GM19023 (cell line): ENCODE results near the gene RAI1.

ENCODE experiments used
- ATAC-seq: cut with Tn5 transposase; IDR thresholded peaks from one replicate; pipeline ENCODE4 v1.9.1; 2021; ENCODE audit warnings: mild to moderate bottlenecking, moderate library complexity; ENCODE audit not compliant: unreplicated experiment

Gene RAI1

DNA sequence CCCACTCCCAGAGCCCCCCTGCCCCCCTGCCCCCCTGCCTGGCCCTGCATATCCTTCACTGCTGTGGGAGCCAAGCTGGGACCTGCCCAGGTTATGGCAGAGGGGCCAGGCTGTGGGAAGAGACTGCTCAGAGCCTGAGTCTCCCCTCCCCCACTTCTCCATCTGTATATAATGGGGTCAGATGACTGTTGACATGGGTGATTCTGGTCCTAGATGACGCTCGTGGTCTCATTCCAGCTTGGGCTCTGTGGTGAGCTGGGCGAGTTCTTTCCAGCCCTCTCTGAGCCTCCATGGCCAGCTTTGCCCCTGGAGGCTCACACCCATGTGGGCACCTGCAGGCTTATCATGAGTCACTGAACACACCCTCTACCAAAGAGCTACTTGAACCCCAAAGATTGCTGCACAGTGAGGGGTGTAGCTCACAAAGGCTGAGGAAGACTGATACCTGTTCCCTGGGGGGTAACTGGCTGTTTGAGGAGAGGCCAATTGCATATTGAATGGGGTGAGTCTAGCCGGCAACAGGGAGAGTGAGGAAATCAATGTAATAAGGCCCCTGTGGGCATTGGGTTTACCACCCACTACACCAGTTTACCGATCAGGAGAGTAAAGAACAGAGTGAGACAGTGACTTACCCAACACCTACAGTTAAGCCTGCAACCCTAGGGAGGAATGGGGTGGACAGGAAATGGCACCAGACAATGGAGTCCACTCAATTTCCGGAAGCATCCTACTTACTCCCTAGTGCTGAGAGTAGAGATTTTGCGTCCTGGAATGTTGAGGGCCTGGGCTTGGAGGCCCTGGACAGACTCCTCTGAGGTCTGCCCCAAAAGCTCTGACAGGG lies 159.7 kb downstream of the RAI1 start:
- no peak for ATAC-seq

DNA sequence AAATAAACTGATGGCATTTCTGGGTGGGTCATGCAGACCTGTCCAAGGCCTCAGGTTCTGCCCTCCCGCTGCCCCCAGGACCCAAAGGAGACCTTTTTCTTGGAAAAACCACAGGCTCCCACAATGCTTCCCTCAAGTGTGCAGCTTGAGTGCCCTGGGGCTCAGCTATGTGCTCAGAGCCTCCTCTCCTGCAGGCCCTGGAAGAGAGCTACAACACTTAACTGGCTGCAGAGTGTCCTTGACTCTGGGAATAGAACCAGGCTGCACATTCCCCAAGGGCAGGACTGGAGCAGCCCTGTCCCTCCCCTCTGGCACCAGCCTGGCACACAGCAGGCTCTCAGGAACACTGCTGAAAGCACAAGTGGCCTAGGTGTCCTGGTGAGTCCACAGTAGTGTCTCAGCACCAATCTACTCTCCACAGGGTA lies 160.4 kb downstream of the RAI1 start:
- no peak for ATAC-seq

DNA sequence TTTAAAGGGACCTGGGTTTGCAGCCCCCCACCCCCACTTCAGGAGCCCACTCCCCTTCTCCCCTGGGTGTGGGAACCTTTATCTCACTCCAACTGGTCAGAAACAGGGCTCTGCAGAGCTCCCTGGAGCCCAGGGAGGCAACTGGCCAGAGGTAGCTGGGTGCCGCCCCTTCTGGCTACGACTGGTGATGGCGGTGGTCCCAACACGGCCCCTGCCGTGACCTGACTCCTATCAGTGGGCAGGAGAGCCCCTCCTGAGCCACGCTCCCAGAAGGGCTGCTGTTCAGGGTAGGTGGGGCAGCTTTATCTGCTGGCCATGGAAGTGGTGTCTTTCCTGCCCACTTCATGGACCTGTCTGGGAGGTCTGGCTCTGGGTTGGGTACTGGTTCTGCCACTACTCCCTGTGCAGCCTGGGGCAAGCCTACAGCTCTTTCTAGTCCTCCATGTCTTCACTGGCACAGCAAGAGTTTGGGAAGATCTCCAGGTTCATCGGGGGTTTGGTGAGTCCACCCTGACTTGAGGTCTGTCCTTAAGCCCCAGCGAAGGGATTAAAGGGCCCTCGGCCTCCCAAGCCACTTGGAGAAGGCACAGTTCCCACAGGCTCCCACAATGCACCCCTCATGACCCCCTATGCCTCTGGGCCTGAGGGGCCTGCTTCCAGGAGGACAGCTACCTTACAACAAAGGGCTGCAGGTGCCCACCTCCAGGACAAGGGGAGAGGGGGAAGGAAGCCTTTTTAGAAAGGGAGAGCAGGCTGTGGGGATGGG lies 161.0 kb downstream of the RAI1 start:
- no peak for ATAC-seq

DNA sequence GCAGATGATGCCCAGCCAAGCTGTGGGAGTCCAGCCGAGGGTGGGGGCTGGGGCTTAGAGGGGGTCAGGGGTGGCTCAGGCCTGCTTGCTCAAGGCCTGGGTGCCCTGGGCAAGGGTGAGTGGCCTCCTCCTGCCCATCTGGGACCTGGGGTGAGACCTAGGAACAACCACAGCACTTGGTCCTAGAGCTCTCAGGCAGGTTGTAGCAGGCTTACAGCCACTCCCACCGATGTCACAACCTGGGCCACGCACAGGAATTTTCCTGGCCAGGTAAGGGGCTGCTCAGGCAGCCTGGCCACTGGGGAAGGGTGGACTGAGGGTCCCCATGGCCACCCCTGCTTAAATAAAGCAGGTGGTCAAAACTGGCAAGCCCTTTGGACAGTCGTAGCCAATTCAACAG lies 161.8 kb downstream of the RAI1 start:
- ATAC-seq: no peak

DNA sequence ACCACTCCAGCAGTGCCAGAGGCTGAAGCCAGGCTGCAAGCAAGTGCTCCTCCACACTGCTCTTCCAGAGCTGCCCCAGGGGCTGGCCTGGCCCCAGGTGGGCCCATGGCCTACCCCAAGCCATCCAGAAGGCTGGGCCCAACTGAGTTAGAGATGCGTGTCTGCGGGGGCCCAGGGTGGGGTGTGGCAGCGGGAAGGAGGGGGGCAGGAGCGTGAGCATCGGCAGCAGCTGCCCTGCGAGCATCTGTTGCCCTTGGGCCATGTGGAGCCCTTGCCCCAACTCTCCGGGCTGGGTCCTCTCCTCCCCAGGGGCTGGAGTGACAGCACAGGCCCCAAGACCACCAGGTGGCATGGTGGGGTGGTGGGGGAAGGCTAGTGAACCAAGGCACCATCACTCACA lies 162.8 kb downstream of the RAI1 start:
- no peak for ATAC-seq

DNA sequence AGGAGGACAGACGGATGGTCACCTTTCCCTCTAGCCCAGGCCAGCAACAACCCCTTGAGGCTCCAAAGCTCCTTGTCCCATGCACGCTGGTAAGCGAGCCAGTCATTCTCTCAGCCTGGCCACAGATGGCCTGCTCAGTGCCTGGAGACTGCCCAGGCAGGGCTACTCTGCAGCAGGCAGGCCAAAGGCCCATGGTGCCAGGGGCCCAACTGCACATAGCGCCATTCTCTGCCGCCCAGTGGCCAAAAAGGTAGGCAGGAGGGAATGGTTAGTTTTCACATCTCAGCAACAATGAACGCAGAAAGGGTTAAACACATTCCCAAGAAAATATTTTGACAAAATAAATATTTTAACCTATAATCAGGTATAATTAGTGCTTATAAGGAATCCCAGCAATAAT lies 163.2 kb downstream of the RAI1 start:
- no peak for ATAC-seq

DNA sequence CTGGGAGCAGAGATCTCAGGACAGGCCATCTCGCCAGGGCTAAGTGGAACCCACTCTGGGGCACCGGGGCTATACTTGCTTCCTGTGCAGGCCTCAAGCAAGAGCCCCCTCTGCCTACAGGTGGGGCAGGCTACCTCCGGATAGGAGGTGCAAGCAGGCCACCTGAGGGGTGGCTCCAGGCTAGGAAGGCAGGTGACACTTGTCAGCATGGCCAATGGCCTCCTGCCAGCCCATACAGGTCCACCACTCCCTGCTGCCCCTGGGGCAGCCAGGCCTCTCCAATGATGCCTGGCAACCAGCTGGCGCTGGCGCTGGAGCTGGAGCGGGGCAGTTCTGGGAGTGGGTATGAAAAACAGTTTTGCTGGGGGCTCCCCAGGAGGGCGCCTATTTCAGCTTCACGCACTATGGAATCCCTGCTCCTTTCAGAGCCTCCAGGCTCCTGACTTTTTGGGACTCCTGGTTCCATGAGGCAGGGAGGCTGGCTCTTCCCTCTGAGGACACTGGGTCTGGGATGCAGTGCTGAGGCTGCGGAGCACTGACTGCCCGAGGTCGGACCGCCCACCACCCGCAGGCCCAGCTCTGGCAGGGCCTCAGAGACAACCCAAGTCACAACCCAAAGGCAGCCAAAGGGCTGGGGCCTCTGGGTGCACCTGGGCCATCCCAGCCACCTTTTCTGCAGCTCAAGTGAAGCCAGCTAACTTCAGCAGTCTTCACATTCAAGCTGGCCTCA lies 164.0 kb downstream of the RAI1 start:
- no peak for ATAC-seq

DNA sequence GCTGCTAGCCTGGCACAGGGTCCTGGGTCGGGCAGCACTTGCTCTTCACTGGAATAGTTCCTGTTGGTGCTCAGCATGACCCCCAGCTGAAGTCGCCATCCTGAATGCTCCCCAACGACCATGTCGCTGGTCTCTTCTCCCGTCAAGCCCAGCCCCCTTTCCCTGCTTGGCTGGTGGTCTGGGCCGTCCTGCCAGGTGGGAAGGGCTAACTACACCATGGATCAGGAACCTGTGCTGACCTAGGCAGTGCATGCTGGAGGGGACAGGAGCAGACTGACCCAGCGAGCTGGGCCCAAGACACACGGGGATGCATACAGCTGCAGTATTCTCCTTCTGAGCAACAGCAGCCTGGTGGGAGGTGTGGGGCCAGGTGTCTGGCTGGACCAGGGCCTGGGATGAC lies 164.7 kb downstream of the RAI1 start:
- no peak for ATAC-seq

DNA sequence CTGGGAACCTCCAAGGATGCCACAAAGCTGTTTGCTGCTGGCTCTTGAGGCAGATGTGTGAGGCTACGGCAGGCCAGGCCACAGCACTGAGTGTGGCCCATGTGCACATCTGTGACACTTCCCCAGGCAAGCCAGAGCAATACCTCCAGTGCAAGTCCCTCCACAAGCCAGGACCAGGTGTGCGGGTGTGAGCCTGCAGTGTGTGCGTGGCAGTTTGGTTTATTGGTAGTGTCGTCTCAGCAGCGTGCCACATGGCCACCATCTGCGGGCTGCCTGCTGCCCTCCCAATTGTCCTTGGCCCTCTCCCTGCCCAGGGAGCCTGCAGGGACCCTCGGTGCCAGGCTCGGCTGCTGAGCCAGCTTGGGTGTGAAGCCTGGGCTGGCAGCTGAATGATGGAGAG lies 165.4 kb downstream of the RAI1 start:
- ATAC-seq: no peak

DNA sequence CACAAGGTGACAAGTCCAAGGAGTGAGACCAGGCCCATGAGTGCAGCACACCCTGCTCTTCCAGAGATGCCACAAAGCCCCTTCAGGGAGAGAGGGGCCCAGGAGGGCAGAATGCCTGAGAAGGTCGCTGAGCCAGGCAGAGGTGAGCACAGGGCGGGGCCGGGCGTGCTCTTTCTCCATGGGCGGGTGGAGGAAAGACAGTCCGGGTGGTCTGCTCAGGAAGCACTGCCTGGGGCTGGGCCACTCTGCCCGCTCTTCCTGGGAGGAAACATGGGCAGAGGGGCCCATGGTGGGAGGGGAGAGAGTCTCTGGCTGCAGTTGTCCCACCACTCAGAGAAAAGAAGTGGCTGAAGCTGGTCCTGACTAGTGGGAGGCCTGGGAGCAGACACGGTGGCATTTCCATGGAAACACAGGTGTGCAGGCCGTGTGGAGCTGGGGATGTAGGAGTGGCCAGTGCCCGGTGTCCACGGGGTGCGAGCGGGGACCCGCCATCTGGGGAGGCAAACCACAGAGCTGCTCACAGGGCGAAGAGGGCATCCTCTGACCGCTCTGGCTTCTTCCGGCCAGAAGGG lies 165.9 kb downstream of the RAI1 start:
- no peak for ATAC-seq

DNA sequence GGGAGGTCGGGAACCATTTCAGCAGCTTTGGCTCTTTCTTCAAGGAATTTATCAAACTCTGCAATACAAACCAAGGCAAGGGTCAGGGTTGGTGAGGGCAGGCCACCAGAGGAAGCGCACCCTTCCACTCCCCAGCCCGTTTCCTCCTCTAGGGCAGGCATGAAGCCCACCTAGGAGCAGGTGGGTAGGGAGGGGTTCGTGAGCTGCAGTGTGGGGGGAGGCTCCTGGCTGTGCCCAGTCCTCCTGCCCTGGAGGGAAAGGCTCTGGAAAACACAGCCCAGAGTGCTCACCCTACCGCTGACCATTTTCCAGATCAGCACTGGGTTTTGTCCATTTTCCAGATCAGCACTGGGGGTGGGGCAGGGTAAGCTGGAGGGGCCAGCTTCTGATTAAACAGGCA lies 166.5 kb downstream of the RAI1 start:
- ATAC-seq: no peak

DNA sequence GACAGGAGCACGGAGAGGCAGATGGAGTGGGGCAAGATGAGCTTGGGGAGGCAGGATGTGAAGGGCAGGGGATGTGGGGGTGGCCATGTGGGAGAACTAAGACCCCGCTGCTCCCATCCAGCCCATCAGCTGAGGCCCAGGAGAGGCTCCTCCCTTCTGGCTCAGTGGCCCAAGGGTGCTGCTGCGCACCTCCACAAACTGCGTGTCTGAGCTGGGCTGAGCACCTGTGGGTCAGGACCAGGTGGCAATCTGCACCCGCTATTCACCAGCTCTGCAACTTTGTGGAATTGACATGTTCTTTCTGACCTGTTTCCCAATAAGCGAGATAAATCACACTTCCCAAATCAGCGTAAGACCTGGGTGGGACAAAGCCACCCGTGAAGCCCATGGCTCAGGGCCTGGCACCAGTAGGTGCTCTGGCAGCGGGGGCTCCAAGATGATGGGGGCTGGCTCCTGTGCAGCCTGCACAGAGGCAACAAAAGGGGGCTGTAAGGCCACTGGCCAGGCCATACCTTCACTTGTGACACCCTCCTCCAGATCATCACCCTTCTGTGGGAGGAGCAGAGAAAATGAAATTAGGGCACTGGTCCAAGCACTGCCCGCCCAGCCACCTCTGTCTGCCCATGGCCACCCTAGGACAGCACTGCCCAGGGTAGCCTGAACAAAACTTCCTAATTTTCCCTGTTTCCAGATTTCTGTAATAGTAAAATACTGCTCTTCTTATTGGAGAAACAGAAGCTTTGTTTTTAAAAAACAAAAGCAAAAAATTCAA lies 167.2 kb downstream of the RAI1 start:
- no peak for ATAC-seq

DNA sequence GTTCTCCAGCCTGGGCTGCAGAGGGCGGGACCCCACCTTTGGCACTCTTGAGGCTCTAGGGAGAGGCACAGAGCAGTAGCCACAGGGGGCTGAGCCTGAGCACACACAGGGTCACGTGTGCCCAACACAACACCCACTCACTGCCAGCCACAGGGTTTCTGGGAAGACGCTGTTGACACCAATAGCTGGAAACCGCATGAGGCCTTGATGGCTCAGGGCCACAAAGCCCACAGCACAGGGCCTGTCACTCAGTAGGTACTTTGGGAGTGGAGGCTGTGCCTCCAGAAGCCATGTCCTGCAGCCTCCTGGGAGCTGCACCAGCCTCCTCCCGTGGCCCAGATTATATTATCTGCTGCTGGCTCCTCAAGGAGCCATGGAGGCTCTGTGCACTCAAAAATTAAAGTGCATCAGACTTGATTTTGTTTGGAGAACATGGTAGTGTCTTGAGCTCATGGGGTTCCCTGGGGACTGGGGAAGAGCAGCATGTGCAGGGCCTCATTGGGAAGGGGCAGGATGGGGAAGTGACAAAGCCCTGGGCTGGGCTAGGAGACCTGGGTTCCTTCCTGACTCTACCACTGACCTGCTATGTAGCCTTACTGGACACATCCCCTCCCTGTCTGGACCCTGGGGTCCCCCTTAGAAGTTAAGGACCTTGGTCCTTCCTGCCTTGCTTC lies 168.0 kb downstream of the RAI1 start:
- ATAC-seq: no peak

DNA sequence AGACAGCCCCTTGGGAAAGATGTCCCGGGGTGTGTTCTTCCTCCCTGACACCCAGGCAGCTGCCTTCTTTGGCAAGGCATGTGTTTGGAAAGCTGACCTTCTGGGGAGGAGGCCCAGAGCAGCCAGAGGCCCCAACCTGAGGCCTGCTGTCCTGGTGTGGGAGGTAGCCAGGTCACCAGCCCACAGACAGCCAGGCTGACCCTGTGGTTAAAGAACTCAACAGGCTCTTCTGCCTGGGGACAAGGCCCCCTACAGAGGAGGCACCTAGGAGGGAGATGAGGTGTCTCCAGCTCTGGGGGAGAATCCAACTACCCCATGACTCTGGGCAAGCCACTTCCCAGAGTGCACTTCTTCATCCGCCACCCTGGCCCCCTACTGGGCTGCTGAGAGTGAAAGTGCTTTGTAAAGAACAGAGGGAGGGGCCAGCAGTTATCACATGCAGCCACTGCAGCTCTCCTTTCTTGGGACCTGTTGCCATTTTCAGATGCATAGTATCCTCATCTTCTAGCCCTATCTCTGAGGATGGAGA lies 168.7 kb downstream of the RAI1 start:
- ATAC-seq: no peak

DNA sequence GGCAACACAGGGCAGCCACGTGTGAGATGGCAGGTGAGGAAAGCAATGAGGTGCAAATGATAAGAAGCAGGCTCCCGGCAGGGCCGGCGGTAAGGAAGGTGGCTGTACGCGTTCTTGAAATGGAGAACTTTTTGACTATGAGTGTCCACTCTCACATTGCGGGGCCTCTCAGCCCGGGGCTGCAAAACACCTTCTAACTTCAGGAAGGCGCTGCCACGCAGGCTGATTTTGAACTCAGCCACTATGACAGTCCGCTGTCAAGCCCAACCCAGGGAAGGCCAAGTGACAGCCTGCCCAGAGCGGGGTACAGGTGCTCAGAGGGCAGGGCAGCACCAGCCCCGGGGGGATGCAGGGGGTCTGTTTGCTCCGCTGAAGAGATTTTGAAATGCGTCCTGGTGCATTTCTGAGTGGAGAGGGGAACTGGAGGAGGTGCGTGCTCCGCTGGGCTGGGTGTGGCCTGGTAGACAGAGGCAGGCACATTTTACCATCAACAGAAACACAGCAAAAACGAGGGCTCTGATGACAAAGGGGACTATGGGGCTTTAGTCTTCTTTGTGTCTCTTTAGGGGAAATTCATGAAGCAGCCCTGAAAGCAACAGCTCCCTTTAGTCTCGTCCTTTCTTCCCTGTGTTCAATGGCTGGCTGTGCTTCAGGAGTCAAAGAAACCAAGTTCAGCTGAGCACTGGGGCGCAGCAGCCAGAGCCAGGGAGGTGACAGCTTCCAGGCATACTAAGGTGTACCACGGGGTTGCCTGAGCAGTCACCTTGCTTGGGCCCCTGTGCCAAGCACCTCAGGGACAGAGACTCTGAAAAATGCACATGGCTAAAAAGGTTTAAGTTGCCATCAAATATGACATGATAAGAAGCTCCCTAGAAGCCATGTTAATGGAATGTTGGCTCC lies 170.1 kb downstream of the RAI1 start:
- ATAC-seq: no peak

DNA sequence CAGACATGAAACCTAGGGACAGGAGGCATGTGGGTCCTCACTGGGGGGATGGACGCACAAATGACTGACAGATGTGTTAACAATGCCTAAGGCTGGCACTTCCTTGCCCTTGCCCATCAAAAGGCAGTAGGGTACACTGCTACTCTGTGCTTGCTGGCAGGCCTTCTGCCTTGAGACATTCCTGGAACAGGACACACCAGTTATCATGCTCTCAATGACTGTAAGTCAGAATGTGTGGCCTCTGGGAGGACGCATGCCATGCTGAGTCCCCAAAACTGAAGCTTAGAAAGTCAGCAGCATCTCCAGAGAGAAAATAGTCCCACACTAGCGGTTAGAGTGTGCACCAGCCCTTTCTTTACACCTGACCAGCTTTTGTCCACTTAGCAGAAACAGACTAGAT lies 171.7 kb downstream of the RAI1 start:
- ATAC-seq: no peak

DNA sequence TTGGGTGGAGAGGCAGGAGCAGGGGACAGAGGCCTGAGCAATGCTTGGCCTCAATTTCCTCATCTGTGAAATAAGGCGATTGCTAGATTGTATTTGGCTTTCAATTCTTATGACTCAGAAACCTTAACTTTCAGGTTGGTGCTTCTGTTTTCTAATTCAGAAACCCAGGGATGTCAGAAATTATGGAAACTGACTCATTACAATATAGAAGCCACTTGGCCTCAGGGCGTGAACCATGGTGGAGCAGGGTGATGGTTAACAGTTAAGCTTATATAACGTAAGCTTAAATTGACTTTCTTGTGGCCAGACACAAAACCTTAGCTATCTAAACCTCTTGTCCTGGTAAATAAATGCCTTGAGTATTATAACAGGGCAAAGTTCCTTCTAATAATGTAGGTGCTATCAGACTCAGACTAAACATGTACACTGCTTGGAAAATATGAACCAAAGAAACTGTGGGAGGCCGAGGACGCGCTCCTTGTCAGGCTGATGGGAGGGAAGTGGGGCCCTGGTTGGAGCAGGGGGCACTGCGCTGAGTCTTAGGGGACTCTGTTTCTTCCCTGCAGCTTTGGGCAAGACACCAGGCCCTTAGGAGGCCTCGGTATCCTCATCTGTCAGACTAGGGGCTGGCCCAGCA lies 172.7 kb downstream of the RAI1 start:
- ATAC-seq: no peak

DNA sequence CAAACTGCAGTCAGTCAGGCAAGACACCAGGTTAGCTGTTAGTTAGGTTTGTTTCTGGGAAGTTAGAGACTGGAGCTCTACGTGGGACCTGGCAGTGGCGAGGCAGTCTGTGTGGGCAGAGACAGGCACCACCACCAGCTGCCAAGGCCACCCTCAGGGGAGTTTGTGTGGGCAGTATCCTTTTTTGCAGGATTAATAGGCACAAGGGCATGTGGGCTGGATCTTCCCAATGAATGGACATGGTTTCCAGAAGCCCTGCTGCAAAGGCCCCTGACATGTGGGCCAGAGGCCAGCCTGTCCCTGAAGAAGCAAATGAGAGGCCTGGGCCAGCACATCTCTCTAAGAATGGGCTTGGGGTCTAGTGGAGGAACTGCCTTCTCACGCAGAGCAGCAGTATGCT lies 174.7 kb downstream of the RAI1 start:
- no peak for ATAC-seq
